Kidney tubule cell (primary cell): Measurements from ENCODE around the gene TRIO.

Experiments used
- DNase-seq: peaks from one replicate; pipeline ENCODE4 v3.0.0-alpha.2; 2018; ENCODE audit warnings: low spot score

The TRIO gene

DNA sequence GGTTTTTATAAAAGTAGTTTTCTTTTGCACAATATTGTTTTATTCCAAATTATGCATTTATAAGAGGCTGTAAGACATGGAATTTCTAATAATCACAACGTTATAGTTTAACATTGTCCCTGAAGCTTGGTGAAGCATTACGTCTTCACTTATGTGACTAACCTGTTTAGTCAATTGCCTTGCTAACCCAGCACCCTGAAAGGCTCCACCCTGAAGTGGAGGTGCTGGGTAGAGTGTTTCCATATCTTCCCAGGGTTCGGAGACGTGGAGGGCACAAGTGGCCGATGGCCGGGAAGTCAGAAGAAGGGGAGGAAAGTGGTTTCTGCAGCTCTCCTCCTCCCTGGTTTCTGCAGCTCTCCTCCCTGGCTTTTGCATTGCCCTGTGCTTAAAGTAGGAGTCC lies 83.4 kb downstream of the TRIO start:
- DNase-seq: no peak

DNA sequence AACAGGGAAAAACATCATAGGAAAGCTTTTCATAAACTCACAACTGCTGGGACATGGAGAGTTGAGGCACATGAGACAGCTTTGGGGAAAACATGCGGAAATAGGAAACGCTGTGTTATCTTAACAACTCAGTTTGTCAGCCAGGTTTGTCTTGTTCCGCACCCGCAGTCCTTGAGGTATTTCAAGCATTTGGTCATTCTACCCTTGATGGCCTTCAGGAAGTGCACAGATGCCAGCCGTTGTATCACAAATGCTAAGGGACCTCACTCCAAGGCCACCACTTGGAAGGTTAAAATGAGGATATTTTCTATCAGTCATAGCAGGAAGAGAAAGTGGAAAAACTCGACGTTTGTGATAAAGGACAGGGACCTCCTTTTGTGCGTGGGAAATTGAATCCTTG lies 83.8 kb downstream of the TRIO start:
- peak; percentile 73 for DNase-seq

DNA sequence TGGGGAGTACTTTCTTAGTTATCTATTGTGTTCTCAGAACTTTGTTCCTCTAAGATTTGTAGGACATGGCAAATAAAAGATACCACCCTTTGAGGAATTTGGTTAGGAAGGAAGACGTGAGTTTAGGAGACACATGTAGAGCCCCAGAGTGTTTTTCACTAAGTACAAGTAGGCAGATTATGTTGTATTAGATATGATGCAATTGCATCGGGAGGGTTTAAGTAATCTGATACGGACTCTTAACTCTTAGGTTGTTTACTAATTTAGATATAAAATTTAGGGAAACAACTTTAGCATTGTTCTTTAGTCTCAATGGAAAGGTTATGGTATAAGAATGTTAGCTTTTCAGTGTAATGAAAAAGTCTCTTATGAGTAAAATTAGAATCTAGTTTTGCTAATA lies 84.4 kb downstream of the TRIO start:
- no peak for DNase-seq

DNA sequence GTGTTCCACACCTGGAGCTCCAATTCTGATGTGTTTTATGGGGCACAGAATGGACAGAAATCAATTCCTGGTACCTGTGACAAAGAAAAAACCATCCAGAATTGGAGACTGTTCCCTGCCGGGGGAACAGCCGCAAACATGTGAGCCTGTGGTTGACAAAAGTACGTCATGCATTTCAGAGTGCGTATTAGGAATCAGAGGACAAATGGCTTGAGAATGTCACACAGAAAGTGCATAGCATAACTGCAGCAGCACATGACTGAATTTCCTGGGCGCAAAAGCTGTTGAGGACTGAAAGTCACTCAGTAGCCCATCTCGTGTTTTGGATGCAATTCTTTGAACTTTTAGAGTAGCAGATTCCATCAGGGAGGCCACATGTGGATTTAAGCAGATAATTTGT lies 85.1 kb downstream of the TRIO start:
- peak; percentile 72 for DNase-seq

DNA sequence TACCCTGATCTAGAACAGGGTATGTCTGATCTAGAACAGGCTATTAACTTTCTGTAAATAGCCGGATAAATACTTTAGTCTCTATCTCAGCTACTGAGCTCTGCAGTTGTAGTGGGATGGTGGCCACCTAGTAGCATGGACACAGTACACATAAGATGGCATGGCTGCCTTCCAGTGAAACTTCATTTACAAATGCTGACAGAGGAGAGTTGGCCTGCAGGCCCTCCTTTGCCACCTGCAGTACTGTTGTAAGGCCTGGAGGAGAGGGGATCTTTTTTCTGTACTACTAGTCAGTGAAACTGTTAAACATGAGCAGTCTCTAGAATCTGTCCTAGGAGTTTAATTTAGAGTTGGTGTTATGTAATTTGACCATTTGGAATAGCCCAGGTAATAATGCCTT lies 86.0 kb downstream of the TRIO start:
- no peak for DNase-seq

DNA sequence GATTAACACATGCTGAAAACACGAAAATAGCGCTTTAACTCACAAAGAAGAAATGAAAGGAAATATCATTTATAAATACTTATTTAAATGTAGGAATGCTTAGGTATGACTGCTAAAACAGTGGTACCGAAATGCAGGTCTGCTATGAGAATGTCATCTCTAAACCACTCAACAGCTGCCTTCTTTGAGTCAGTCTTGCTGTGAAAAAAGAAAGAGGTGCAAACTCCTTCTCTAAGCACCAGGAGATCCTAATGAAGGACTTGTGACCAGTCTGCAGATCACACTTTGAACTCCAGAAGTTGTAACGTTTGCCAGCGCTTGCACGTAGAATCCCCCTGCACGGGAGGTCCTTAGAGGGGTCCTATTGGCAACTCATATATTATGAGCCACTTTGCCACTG lies 86.6 kb downstream of the TRIO start:
- no peak for DNase-seq

DNA sequence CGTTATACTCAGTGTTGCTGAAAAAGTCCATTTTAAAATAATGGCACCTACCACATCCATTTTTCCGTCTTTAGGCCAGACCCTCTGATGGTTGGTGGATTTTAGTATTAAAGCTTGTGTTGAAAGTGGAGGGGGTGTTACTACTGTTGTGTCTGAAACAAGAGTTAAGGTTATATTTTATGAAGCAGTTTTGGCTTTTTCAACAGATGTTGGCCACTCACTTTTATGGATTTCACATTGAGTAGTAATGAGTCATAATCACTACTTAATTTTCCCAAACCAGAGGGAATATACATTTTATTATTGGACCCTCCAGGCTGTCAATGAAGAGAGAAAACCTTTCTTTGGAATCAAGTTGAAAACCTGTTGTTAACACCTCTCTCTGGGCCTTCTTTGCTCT lies 88.0 kb downstream of the TRIO start:
- no peak for DNase-seq

DNA sequence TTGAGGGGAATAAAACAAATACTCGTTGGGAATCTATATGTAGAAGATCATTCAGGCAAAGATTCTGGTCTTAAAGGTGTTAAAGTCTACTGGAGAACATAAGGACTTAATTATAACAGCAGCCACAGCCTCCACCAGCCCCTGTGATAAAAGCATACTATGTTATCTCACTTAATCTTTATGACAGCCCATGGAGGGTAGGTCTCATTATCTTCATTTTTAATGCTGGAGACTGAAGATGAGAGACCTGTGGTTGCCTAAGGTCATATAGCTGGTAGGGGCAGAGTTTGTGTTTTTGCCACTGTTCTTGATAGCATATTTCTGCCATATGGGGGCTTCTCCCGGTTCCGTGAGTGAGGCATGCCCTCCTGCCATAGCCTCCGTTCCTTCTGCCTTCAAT lies 88.7 kb downstream of the TRIO start:
- DNase-seq: no peak

DNA sequence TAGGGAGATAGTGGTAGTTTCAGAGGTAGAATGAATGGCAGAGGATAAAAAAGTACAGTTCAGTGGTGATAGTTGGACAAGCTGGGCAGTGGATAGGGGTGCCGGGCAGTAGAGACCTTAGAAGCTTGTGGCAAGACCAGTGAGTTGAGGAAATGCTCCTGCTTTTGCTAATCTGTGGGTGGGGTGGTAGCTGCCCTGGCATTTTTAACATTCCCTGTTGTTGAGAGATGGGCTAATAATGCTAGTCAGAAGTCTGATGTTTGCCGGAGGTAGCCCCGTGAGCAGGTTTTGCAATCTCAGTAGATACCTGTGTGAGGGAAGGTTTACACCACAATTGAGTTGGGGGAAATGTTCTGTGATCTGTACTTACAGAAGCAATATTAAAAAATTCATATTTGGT lies 91.1 kb downstream of the TRIO start:
- DNase-seq: peak; percentile 71

DNA sequence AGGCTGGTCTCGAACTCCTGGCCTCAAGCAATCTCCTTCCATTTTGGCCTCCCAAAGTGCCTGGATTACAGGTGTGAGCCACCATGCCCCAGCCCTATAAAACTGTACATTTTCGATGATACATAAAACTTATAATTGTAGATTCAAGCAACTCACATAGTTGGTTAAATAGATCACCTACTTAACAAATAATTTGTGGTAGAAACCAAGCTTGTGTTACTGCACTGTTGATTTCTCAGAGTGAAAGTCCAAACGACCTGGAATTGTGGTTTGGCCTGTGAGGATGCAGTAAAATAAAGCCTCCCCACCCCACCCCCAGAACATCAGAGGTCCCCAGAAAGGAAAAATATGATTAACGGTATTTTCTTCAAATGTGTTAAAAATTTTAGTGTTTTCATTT lies 92.7 kb downstream of the TRIO start:
- DNase-seq: no peak

DNA sequence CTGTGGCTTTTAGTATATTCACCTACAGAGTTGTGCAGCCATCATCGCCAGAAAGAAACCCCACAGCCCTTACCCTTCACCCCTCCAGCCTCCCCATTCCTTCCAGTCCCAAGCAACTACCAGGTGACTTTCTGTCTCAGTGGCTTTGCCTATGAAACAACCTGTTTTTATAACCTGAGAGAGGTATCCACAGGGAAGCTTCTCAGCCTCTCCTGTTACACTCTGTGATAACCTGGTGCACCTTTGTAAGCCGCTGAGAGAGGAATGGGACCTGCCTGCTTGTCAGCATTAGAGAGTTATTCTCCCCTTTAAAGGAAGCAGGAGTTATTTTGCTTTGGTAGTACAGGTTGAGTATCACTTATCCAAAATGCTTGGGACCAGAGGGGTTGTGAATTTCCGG lies 93.6 kb downstream of the TRIO start:
- DNase-seq: no peak

DNA sequence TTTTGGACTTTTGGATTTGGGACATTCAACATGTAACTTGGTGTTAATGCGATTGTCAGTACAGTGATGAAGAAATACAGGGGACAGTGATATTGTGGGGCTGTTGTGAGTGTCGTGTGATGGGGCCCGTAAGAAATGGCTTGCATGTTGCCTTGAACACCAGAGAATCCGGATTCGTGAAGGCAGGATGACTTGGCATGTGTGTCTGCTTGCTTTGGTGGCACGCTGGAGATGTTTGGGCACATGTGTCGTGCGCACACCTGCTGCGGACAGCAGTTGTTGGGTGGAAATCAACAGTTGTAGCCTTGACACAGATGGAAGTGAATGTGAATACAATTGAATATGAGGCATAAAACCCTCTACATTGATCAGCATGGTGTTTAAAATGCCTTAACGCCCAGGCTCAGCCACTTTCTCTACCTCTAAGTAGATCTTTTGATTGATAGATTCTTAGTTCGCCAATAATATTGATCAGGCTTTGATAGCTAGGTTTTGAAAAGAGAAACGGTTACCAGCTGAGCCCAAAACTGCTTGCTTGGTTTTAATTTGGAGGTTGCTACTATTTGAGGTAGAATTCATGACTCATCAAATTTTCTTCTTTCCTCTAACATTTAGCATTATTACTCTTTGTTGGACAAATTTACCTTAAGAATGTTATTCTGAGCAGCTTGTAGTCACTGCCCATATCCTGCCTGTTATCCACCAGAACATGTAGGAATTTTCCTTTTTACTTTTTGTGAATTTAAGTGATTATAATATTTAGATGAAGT lies 94.4 kb downstream of the TRIO start:
- no peak for DNase-seq

DNA sequence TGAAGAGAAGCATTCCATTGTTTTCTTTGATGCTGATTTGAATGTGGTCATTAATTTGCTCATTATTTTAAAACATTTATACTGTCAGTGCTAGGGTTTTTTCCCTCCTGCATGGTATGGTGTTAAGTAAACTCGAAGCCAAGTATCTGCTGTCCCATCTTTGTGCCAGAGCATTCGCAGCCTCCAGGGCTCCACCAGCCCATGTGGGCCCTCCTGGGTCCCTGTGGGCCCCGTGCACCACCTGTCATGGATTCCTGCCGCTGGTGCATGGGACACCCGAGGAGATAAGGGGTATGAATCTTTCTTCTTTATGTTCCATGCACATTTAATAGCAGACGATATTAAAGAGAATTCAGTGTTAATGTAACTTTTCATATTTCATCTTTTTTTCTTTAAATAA lies 95.1 kb downstream of the TRIO start:
- no peak for DNase-seq

DNA sequence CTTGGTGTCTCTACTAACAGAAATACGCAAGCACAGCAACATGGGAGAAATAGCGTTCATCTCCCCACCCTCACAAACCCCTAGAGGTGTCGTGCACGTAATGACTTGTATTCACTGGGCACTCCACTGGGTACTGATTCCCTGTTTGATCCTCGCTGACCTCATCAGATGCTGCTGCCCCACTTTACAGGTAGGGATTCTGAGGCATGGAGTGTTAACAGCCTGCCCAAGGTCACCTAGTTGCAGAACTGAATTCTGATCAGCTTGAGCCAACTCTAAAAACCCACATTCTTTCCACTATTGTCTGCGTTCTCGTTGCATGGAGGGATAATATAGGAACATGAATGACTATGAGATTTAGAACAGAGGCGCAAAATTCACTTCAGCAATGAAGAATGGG lies 96.3 kb downstream of the TRIO start:
- DNase-seq: no peak

DNA sequence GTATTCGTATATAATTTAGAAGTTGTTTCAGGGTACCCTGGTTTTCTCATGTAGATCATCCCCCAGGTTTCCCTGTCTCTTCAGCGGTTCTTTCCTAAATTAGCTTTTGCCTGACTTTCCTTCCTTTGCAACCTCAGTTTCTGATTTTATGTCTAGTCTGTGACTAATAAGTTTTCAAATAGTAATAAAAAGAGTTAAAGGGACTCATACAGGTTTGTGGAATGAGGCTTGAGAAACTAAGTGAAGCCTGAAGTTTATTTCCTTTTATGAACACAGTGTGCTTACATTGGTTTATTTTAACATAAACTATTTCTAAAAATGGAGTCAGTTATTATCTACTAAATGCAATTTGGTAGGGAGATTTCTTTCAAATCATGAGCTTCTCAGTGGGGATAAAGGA lies 96.8 kb downstream of the TRIO start:
- DNase-seq: no peak

DNA sequence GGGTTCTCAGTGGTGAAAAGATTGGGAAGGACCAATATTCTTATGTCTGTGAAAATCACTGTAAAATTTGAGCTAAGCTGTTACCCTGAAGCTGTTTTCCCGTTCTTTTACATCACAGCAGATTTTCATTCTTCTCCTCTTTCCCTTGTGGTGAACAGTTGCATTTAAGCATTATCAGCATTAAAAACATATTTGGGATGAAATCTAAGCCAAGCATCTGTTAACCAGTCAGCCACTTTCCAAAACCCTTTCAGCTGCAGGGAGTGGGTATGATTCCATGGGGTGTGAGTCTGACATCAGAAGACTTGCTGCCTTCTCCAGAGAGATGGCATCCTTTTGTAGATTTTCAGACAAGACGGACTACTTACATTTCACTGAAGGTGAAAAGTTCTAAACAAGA lies 97.2 kb downstream of the TRIO start:
- no peak for DNase-seq

DNA sequence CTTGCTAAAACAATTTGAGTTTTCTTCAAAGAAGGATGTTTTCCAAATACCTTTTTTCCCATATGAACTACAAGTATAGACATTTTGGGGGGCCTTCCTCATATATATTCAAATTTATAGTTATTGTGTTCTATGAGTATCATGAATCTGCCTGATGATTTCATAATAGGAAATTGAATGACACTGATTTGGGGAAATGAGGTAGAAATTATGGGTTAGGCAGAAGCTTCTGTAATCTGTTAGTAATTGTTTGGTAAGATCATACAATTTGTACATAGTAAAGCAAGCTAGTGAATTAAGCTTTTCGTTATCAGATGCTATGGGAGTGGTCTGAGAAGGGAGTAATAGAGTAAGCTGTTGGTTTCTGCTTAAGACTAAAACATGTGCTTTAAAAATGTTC lies 98.0 kb downstream of the TRIO start:
- no peak for DNase-seq

DNA sequence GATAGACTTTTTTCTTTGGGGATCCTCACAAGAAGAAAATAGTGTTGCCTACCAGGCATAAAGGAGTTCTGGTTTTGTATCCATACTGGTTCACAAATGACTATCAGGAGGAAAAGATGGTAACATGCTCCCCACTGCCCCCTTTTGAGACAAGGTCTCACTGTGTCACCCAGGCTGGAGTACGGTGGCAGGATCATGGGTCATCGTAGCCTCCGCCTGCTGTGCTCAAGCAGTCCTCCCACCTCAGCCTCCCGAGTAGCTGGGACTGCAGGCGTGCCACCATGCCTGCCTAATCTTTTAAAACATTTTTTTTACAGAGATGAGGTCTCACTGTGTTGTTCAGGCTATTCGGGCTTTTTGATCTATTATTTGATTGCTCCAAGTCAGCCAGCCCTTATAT lies 99.3 kb downstream of the TRIO start:
- DNase-seq: no peak

DNA sequence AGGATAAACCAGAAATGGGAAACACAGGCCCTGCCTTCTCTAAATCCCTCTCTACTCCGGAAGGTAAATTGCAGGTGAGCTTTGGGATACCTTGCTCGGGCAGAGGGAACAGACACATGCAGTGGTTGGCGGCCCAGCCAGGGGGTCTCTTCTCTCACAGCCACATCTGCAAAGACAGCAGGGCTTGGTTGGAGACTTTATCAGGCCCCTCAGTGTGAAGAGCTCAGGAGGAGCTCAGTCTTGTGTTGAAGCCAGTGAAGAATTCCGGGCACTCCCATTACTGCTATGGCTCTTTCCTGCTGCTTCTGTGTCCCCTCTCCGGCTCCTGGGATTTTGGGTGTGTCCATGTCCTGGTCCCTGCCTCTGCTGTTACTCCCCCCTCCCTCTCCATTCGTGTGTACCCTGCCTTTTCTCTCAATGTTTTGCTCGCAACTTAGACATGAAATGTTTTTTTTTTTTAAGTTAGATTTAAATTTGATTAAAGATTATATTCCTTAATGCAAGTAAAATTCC lies 99.8 kb downstream of the TRIO start:
- no peak for DNase-seq

DNA sequence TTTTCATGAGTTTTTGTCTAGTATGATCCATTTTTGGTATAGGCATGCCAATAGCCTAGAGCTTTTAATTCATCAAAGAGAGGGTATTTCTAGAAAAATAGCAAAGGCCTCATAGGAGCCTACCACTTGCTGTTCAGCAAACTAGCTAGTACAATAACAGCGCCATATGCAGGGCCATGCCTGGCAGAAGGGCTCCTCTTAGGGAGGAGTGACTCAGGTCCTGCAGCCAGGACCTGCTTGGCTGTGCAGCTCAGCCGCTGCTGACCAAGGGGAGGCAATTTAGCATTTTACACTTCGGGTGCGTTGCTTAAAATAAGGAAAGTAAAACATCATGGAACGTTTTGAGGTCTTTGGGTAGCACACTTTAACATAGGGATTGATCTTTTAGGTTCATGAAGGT lies 100.6 kb downstream of the TRIO start:
- DNase-seq: no peak

DNA sequence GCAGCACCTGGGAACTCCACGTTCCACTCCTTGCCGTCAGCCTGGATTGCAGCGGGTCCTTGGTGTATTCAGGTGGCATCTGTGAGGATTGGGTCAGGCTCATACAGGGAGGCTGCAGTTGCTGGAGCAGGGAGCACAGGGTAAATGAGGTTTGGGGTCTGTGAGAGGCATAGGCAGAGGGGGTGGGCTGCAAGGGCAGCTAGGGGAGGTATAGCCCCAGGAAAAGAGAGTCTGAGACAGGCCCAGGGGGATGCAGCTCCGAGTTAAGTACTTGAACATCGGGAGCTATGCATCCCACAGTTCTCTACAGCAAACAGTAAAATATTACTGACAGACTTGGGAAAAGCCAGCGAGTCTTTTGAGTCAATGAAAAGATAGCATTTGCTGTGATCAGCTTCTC lies 101.6 kb downstream of the TRIO start:
- DNase-seq: no peak

DNA sequence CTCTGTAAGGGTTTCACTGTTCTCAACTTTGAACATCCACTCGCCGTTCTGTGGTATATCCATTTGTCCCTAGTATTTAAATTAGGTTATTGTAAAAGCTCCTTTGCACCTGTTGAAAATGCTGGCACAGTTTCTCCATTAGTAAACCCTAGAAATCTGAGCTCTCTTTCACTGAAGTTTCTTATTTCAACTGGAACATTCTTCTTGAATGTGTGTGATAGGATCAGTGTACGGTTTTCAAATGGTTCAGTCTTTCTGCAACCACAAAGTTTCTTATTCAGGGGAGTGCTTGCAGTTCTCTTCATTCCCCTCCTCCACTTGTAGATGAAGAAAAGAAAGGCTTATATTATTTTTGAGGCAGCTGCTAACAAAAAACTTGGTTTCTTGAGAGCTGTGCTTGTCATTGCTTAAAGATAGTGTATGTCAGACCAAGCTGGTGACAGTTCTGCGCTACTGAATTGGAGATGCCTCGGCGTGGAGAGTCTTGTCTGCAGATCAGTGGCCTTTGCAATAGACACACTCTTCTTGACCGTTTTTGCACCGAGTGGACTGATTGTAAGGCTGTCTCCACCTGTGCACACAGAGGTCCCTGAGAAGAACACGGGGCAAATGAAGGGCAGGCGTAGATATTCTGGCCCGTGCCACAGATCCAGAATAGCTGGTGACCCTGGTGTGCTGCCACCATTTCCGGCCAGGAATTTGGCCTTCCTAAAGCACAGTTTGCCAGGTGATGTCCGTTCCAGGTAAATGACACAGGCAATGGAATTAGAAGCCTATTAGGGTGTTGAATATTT lies 102.2 kb downstream of the TRIO start:
- no peak for DNase-seq

DNA sequence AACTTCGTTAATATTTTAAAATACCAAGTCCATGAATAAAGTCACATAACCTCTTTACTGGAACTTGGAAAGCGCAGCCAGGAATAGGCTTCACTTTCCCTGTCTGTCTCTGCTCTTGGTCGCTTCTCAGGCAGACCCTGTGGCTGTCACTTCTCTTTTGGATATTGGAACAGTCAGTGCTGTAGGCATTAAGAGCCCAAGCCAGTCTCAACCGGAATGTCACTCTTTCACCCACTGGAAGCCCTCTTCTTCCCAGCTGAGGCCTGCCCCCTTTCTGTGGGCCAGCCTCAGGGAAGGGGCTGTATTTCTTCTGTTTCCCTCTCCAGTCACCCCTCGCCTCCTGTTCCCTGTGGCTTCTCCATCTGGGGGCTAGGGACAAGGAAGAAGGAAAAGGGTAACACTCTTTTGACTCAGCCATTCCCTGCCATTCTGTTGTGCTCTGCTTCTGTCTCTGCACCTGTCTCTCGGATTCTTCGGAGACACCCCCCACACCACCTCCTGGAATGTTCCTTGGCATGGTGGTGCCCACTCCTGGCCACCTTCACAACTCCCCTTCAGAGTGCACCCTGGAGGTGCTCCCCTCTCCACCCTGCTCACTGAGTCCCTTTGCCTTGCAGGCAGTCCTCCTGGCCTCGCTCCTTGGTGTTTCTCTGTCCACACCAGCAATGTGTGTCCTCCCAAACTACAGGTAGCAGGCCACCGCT lies 103.4 kb downstream of the TRIO start:
- DNase-seq: no peak
